ENCODE results near the gene PCED1A.

DNA sequence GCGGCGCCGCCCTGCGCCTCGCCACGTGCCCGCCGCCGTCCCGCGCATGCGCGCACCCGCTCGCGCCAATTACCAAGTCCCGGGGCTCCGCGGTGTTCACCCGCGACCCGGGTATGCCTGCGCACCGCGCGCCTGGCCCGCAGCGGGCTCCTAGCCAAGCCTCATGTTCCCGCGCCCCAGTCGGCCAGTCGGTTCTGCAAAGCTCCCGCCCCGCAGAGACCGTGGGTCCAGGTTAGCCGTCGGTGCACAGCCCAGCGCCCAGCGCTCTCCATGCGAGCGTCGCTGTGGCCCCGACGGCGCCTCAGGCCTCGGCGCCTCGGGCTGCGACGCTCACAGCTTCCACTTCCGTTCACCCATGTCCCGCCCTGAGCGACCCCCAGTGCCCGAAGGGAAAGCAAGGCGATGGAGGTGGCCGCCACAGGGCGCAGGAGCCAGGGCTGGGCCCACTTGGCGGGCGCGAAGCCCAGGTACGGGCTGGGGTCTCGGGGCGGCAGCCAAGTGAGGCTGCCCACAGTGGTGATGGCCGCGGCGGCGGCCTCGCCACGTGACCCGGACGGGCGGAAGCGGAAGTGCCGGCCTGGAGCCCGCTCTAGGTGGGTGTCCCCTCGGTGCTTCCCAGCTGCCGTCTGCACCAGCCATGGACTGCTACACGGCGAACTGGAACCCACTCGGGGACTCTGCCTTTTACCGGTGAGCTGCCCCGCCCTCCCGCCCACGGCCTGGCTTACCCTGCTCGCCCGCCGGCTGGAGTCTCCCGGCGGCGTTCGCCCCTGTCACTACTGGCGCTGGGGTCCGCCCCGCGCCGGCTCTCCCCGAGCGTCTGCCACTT, at the start of gene PCED1A, which contains the start of gene VPS16:
- TF ChIP-seq, protein P1, sequence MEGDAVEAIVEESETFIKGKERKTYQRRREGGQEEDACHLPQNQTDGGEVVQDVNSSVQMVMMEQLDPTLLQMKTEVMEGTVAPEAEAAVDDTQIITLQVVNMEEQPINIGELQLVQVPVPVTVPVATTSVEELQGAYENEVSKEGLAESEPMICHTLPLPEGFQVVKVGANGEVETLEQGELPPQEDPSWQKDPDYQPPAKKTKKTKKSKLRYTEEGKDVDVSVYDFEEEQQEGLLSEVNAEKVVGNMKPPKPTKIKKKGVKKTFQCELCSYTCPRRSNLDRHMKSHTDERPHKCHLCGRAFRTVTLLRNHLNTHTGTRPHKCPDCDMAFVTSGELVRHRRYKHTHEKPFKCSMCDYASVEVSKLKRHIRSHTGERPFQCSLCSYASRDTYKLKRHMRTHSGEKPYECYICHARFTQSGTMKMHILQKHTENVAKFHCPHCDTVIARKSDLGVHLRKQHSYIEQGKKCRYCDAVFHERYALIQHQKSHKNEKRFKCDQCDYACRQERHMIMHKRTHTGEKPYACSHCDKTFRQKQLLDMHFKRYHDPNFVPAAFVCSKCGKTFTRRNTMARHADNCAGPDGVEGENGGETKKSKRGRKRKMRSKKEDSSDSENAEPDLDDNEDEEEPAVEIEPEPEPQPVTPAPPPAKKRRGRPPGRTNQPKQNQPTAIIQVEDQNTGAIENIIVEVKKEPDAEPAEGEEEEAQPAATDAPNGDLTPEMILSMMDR (IDR thresholded peaks at IDR 0.05): peak in 1 of 4 experiments; percentile 25
- TF ChIP-seq EP300 (IDR thresholded peaks at IDR 0.05) (no peak), POLR2A (IDR thresholded peaks at IDR 0.05) (peak; percentile 57 to 61), POLR2AphosphoS5 (IDR thresholded peaks at IDR 0.05) (peak; percentile 81)

Data from gastroesophageal sphincter (tissue), 3 donors.